Measurements from ENCODE around the gene NPAS3. TPM values are rescaled to one million over a fixed set of nuclear protein-coding genes. Genes with fewer than 3 reads are reported as not detected.
A peak's percentile ranks its signal among the peaks of the same experiment; 100 is the strongest.

NPAS3 gene
- total and polyA plus RNA-seq, 2 donors (not counting 1 experiment from before 2014, with no cell fraction given): 0.10 to 0.50 TPM

GRCh38 chr14:33808187-33808586 lies 869.5 kb downstream of the NPAS3 start:
- H3K9me3 ChIP-seq (ENCODE audit: control insufficient read depth, insufficient read depth, low read depth, low read length): no peaks in the 10 kb centered on the region
- DNase-seq (ENCODE audit: low read depth in 2 of 2): no peak
- H3K36me3 ChIP-seq (ENCODE audit: control insufficient read depth, insufficient read depth, low read length): no peaks in the 10 kb centered on the region
- no peak overlapping the region for H3K9ac ChIP-seq (ENCODE audit: insufficient read depth, low read length)
- H3K27ac ChIP-seq (ENCODE audit: insufficient read depth, low read length): no peak overlapping the region
- no peak for TF ChIP-seq EZH2 (IDR thresholded peaks at IDR 0.05; ENCODE audit: low read length, missing control alignments)
- TF ChIP-seq CTCF (conservative IDR thresholded peaks at IDR 0.05 in 1 of 2, IDR thresholded peaks at IDR 0.05 in 1 of 2; ENCODE audit: low read depth in 1 of 2, low read length in 2 of 2): no peak
- H3K79me2 ChIP-seq (ENCODE audit: control insufficient read depth, insufficient read depth, low read length): no peaks in the 10 kb centered on the region
- H2AFZ ChIP-seq (ENCODE audit: low read length): no peak overlapping the region
- no peaks in the 10 kb centered on the region for H4K20me1 ChIP-seq (ENCODE audit: control insufficient read depth, extremely low read depth, insufficient read depth, low read length)
- no peak overlapping the region for H3K4me3 ChIP-seq (replicated peaks in 1 of 4; ENCODE audit: control extremely low read depth in 1 of 4, insufficient read depth in 1 of 4, low read depth in 3 of 4, low read length in 4 of 4)
- no peaks in the 10 kb centered on the region for H3K27me3 ChIP-seq (ENCODE audit: control insufficient read depth, insufficient read depth, low read length)
- no peak overlapping the region for H3K4me2 ChIP-seq (ENCODE audit: extremely low read depth, insufficient read depth, low read length)
- H3K4me1 ChIP-seq (ENCODE audit: control insufficient read depth, extremely low read depth, insufficient read depth, low read length): no peaks in the 10 kb centered on the region

GRCh38 chr14:33809396-33809981 lies 870.8 kb downstream of the NPAS3 start:
- Histone ChIP-seq H2AFZ (ENCODE audit: low read length) (no peak overlapping the region), H3K9ac (ENCODE audit: insufficient read depth, low read length) (no peak overlapping the region)
- no peak for TF ChIP-seq EZH2 (IDR thresholded peaks at IDR 0.05; ENCODE audit: low read length, missing control alignments)
- TF ChIP-seq CTCF (conservative IDR thresholded peaks at IDR 0.05 in 1 of 2, IDR thresholded peaks at IDR 0.05 in 1 of 2; ENCODE audit: low read depth in 1 of 2, low read length in 2 of 2): no peak

GRCh38 chr14:33810308-33810707 lies 871.6 kb downstream of the NPAS3 start:
- Histone ChIP-seq H2AFZ (ENCODE audit: low read length) (no peak overlapping the region), H4K20me1 (ENCODE audit: control insufficient read depth, extremely low read depth, insufficient read depth, low read length) (no peaks in the 10 kb centered on the region), H3K4me2 (ENCODE audit: extremely low read depth, insufficient read depth, low read length) (no peak overlapping the region), H3K4me1 (ENCODE audit: control insufficient read depth, extremely low read depth, insufficient read depth, low read length) (no peaks in the 10 kb centered on the region), H3K36me3 (ENCODE audit: control insufficient read depth, insufficient read depth, low read length) (no peaks in the 10 kb centered on the region), H3K4me3 (replicated peaks in 1 of 4; ENCODE audit: control extremely low read depth in 1 of 4, insufficient read depth in 1 of 4, low read depth in 3 of 4, low read length in 4 of 4) (no peak overlapping the region), H3K9ac (ENCODE audit: insufficient read depth, low read length) (no peak overlapping the region), H3K9me3 (ENCODE audit: control insufficient read depth, insufficient read depth, low read depth, low read length) (no peaks in the 10 kb centered on the region), H3K79me2 (ENCODE audit: control insufficient read depth, insufficient read depth, low read length) (no peaks in the 10 kb centered on the region), H3K27me3 (ENCODE audit: control insufficient read depth, insufficient read depth, low read length) (no peaks in the 10 kb centered on the region), H3K27ac (ENCODE audit: insufficient read depth, low read length) (no peak overlapping the region)
- TF ChIP-seq EZH2 (IDR thresholded peaks at IDR 0.05; ENCODE audit: low read length, missing control alignments): no peak
- TF ChIP-seq CTCF (conservative IDR thresholded peaks at IDR 0.05 in 1 of 2, IDR thresholded peaks at IDR 0.05 in 1 of 2; ENCODE audit: low read depth in 1 of 2, low read length in 2 of 2): no peak
- DNase-seq (ENCODE audit: low read depth in 2 of 2): peak in 1 of 2 donors; percentile 10

More at GRCh38 chr14:33809396-33809981, 870.8 kb downstream of the NPAS3 start:
- Histone ChIP-seq H3K4me1 (ENCODE audit: control insufficient read depth, extremely low read depth, insufficient read depth, low read length) (no peaks in the 10 kb centered on the region), H3K36me3 (ENCODE audit: control insufficient read depth, insufficient read depth, low read length) (no peaks in the 10 kb centered on the region), H3K27ac (ENCODE audit: insufficient read depth, low read length) (no peak overlapping the region), H3K27me3 (ENCODE audit: control insufficient read depth, insufficient read depth, low read length) (no peaks in the 10 kb centered on the region), H3K9me3 (ENCODE audit: control insufficient read depth, insufficient read depth, low read depth, low read length) (no peaks in the 10 kb centered on the region), H3K4me3 (replicated peaks in 1 of 4; ENCODE audit: control extremely low read depth in 1 of 4, insufficient read depth in 1 of 4, low read depth in 3 of 4, low read length in 4 of 4) (no peak overlapping the region), H4K20me1 (ENCODE audit: control insufficient read depth, extremely low read depth, insufficient read depth, low read length) (no peaks in the 10 kb centered on the region), H3K4me2 (ENCODE audit: extremely low read depth, insufficient read depth, low read length) (no peak overlapping the region), H3K79me2 (ENCODE audit: control insufficient read depth, insufficient read depth, low read length) (no peaks in the 10 kb centered on the region)
- DNase-seq (ENCODE audit: low read depth in 2 of 2): no peak
